MM.1S (cell line): ENCODE results near the gene SLC45A2.

Source experiments
- DNase-seq: peaks from one replicate; pipeline ENCODE4 v3.0.0-alpha.2; 2015
- H2AFZ ChIP-seq: fragments of 300-600 bp; sonication (generic); 2 replicates; pipeline ENCODE4 v1.6.0; 2016; ENCODE audit warnings: antibody characterized with exemption, low read length
- H3F3A ChIP-seq: fragments of 300-600 bp; sonication (generic); 2 replicates; pipeline ENCODE4 v1.6.1; 2016; ENCODE audit warnings: mild to moderate bottlenecking, antibody characterized with exemption, low read length, moderate library complexity, mixed read lengths; ENCODE audit not compliant: insufficient read depth
- H3K27ac ChIP-seq: fragments of 300-600 bp; sonication (generic); 2 replicates; pipeline ENCODE4 v1.5.1; 2016; ENCODE audit warnings: mild to moderate bottlenecking, low read length
- H3K27me3 ChIP-seq: fragments of 300-600 bp; sonication (generic); replicated peaks from 2 replicates; pipeline ENCODE4 v1.6.0; 2016; ENCODE audit warnings: low read length; ENCODE audit not compliant: insufficient read depth
- H3K36me3 ChIP-seq: fragments of 300-600 bp; sonication (generic); replicated peaks from 2 replicates; pipeline ENCODE4 v1.6.1; 2016; ENCODE audit warnings: mild to moderate bottlenecking, low read length, mixed read lengths; ENCODE audit not compliant: insufficient read depth
- H3K4me1 ChIP-seq: fragments of 300-600 bp; sonication (generic); 2 replicates; pipeline ENCODE4 v1.6.1; 2016; ENCODE audit warnings: low read length, mixed read lengths
- H3K4me2 ChIP-seq: fragments of 300-600 bp; sonication (generic); 2 replicates; pipeline ENCODE4 v1.6.0; 2016; ENCODE audit warnings: low read depth, low read length
- H3K4me3 ChIP-seq: fragments of 300-600 bp; sonication (generic); 2 replicates; pipeline ENCODE4 v1.5.1; 2016; ENCODE audit warnings: low read length, mixed read lengths
- H3K79me2 ChIP-seq: fragments of 300-600 bp; sonication (generic); 2 replicates; pipeline ENCODE4 v1.6.1; 2016; ENCODE audit warnings: mixed run types, low read length, mixed read lengths
- H3K9ac ChIP-seq: fragments of 300-600 bp; sonication (generic); 2 replicates; pipeline ENCODE4 v1.6.1; 2016; ENCODE audit warnings: low read length, mixed read lengths
- H3K9me2 ChIP-seq: fragments of 300-600 bp; sonication (generic); replicated peaks from 2 replicates; pipeline ENCODE4 v1.6.1; 2016; ENCODE audit warnings: mild to moderate bottlenecking, low read length, mixed read lengths; ENCODE audit not compliant: insufficient read depth
- H3K9me3 ChIP-seq: fragments of 300-600 bp; sonication (generic); replicated peaks from 2 replicates; pipeline ENCODE4 v1.6.1; 2016; ENCODE audit warnings: mild to moderate bottlenecking, low read length, mixed read lengths; ENCODE audit not compliant: insufficient read depth
- H4K20me1 ChIP-seq: fragments of 300-600 bp; sonication (generic); 2 replicates; pipeline ENCODE4 v1.6.1; 2016; ENCODE audit warnings: mild to moderate bottlenecking, low read length, moderate library complexity, mixed read lengths; ENCODE audit not compliant: insufficient read depth
- CTCF ChIP-seq: fragments of 300-600 bp; sonication (generic); IDR thresholded peaks from 2 replicates; pipeline ENCODE4 v1.5.1; 2016; ENCODE audit warnings: antibody characterized with exemption, low read length, mixed read lengths
- EZH2 ChIP-seq: fragments of 300-600 bp; sonication (generic); optimal IDR thresholded peaks from 2 replicates; pipeline ENCODE3; 2017; ENCODE audit warnings: low read depth, mild to moderate bottlenecking, antibody characterized with exemption, low read length, mixed read lengths
- EZH2phosphoT487 ChIP-seq: fragments of 300-600 bp; sonication (generic); IDR thresholded peaks from 2 replicates; pipeline ENCODE4 v1.6.1; 2018; ENCODE audit warnings: antibody characterized with exemption, low read length

The SLC45A2 gene

GRCh38 chr5:33937707-33938506 is 46.6 kb downstream of the SLC45A2 start:
- Histone ChIP-seq H3K4me3 (no peak overlapping the region), H3K9ac (no peak overlapping the region), H3K4me2 (no peak overlapping the region), H3K9me2 (no peaks in the 10 kb centered on the region), H3K4me1 (peaks cover 13% of the 10 kb centered on the region), H4K20me1 (no peaks in the 10 kb centered on the region), H3F3A (no peaks in the 10 kb centered on the region), H3K27ac (no peak overlapping the region), H3K79me2 (no peaks in the 10 kb centered on the region), H3K27me3 (no peaks in the 10 kb centered on the region), H3K36me3 (no peaks in the 10 kb centered on the region), H3K9me3 (no peaks in the 10 kb centered on the region), H2AFZ (no peak overlapping the region)
- DNase-seq = no peak
- no peak for TF ChIP-seq EZH2phosphoT487
- no peak for TF ChIP-seq CTCF

DNA sequence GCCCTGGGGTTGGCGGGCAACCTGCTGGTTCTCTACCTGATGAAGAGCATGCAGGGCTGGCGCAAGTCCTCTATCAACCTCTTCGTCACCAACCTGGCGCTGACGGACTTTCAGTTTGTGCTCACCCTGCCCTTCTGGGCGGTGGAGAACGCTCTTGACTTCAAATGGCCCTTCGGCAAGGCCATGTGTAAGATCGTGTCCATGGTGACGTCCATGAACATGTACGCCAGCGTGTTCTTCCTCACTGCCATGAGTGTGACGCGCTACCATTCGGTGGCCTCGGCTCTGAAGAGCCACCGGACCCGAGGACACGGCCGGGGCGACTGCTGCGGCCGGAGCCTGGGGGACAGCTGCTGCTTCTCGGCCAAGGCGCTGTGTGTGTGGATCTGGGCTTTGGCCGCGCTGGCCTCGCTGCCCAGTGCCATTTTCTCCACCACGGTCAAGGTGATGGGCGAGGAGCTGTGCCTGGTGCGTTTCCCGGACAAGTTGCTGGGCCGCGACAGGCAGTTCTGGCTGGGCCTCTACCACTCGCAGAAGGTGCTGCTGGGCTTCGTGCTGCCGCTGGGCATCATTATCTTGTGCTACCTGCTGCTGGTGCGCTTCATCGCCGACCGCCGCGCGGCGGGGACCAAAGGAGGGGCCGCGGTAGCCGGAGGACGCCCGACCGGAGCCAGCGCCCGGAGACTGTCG is 47.3 kb downstream of the SLC45A2 start:
- H3K4me1 ChIP-seq = peaks cover 13% of the 10 kb centered on the region
- no peak for DNase-seq
- no peaks in the 10 kb centered on the region for H3F3A ChIP-seq
- H3K27ac ChIP-seq = no peak overlapping the region
- TF ChIP-seq CTCF (no peak), EZH2phosphoT487 (no peak), EZH2 (no peak)
- no peaks in the 10 kb centered on the region for H3K79me2 ChIP-seq
- no peaks in the 10 kb centered on the region for H3K27me3 ChIP-seq
- no peak overlapping the region for H3K9ac ChIP-seq
- H3K9me3 ChIP-seq = no peaks in the 10 kb centered on the region
- H3K36me3 ChIP-seq = no peaks in the 10 kb centered on the region
- H3K9me2 ChIP-seq = no peaks in the 10 kb centered on the region
- H3K4me2 ChIP-seq = no peak overlapping the region
- H2AFZ ChIP-seq = no peak overlapping the region
- no peaks in the 10 kb centered on the region for H4K20me1 ChIP-seq
- H3K4me3 ChIP-seq = no peak overlapping the region

DNA sequence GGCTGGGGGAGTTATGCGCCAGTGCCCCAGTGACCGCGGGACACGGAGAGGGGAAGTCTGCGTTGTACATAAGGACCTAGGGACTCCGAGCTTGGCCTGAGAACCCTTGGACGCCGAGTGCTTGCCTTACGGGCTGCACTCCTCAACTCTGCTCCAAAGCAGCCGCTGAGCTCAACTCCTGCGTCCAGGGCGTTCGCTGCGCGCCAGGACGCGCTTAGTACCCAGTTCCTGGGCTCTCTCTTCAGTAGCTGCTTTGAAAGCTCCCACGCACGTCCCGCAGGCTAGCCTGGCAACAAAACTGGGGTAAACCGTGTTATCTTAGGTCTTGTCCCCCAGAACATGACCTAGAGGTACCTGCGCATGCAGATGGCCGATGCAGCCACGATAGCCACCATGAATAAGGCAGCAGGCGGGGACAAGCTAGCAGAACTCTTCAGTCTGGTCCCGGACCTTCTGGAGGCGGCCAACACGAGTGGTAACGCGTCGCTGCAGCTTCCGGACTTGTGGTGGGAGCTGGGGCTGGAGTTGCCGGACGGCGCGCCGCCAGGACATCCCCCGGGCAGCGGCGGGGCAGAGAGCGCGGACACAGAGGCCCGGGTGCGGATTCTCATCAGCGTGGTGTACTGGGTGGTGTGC is 48.0 kb downstream of the SLC45A2 start, which contains the start of gene RXFP3:
RXFP3 (plus strand) TSS at position 6 of the 636 bp plus-strand sequence; CDS start at position 361, 355 bp downstream.
- H3K9me2 ChIP-seq = no peaks in the 10 kb centered on the region
- DNase-seq = no peak
- no peak within 1 kb of the TSS for H3K27ac ChIP-seq
- H3K36me3 ChIP-seq = no peaks in the 10 kb centered on the region
- no peak within 1 kb of the TSS for H3K4me2 ChIP-seq
- no peak within 1 kb of the TSS for H2AFZ ChIP-seq
- no peak within 1 kb of the TSS for H3K4me3 ChIP-seq
- no peaks in the 10 kb centered on the region for H4K20me1 ChIP-seq
- no peaks in the 10 kb centered on the region for H3K27me3 ChIP-seq
- H3K4me1 ChIP-seq = peaks cover 13% of the 10 kb centered on the region
- no peaks in the 10 kb centered on the region for H3F3A ChIP-seq
- H3K9me3 ChIP-seq = no peaks in the 10 kb centered on the region
- H3K9ac ChIP-seq = no peak within 1 kb of the TSS
- no peaks in the 10 kb centered on the region for H3K79me2 ChIP-seq
- TF ChIP-seq EZH2 = no peak
- no peak for TF ChIP-seq CTCF
